Parathyroid adenoma (tissue), 2 donors: ENCODE measurements around the gene RASAL2.
"Not testable (repeated sequence)": the region's sequence is repeated elsewhere in the genome, so short reads cannot be mapped to it uniquely, and the experiment has no call there.

ENCODE experiments used
- H2AFZ ChIP-seq: fragments of 300-600 bp; sonication (generic); one replicate; pipeline ENCODE4 v1.7.0; 2017; ENCODE audit warnings: antibody characterized with exemption, mild to moderate bottlenecking
- H3K27ac ChIP-seq: fragments of 300-600 bp; sonication (generic); one replicate; pipeline ENCODE4 v1.7.0; 2017
- H3K27me3 ChIP-seq: fragments of 300-600 bp; sonication (generic); one replicate; pipeline ENCODE4 v1.7.0; 2017; ENCODE audit warnings: low read length; ENCODE audit not compliant: control insufficient read depth, insufficient read depth
- H3K36me3 ChIP-seq: fragments of 300-600 bp; sonication (generic); one replicate; pipeline ENCODE4 v1.7.0; 2017; ENCODE audit warnings: low read length; ENCODE audit not compliant: control insufficient read depth, insufficient read depth
- H3K4me1 ChIP-seq: fragments of 300-600 bp; sonication (generic); one replicate; pipeline ENCODE4 v1.7.0; 2017; ENCODE audit warnings: control low read depth
- H3K4me2 ChIP-seq: fragments of 300-600 bp; sonication (generic); one replicate; pipeline ENCODE4 v1.7.0; 2017; ENCODE audit warnings: low read length
- H3K4me3 ChIP-seq: fragments of 300-600 bp; sonication (generic); one replicate; pipeline ENCODE4 v1.7.0; 2017; ENCODE audit warnings: low read depth, low read length
- H3K79me2 ChIP-seq: fragments of 300-600 bp; sonication (generic); one replicate; pipeline ENCODE4 v1.7.0; 2017; ENCODE audit warnings: control low read depth
- H3K9ac ChIP-seq: fragments of 300-600 bp; sonication (generic); one replicate; pipeline ENCODE4 v1.7.0; 2017; ENCODE audit warnings: mild to moderate bottlenecking
- H3K9me3 ChIP-seq: fragments of 300-600 bp; sonication (generic); one replicate; pipeline ENCODE4 v1.7.0; 2017; ENCODE audit warnings: low read length; ENCODE audit not compliant: control insufficient read depth
- CTCF ChIP-seq: fragments of 300-600 bp; sonication (generic); IDR thresholded peaks from one replicate; pipeline ENCODE4 v1.7.0; 2017; ENCODE audit warnings: antibody characterized with exemption, mild to moderate bottlenecking
- donor health status: primary hyperparathyroidism.

The RASAL2 gene

GRCh38 chr1:178301141-178301540 is 207.2 kb downstream of the RASAL2 start:
- Histone ChIP-seq H3K4me2 (no peak overlapping the region), H2AFZ (no peak overlapping the region), H3K27me3 (no peaks in the 10 kb centered on the region), H3K36me3 (no peaks in the 10 kb centered on the region), H3K27ac (no peak overlapping the region), H3K79me2 (no peaks in the 10 kb centered on the region), H3K4me1 (peaks cover 2% of the 10 kb centered on the region), H3K4me3 (no peak overlapping the region), H3K9ac (no peak overlapping the region), H3K9me3 (no peaks in the 10 kb centered on the region)
- TF ChIP-seq CTCF, result no peak

- Histone ChIP-seq H3K79me2 (no peaks in the 10 kb centered on the region), H3K4me1 (no peaks in the 10 kb centered on the region), H3K4me2 (no peak overlapping the region), H3K27me3 (no peaks in the 10 kb centered on the region), H3K9ac (no peak overlapping the region), H2AFZ (no peak overlapping the region), H3K9me3 (no peaks in the 10 kb centered on the region), H3K27ac (no peak overlapping the region), H3K36me3 (no peaks in the 10 kb centered on the region), H3K4me3 (no peak overlapping the region)
- TF ChIP-seq CTCF, result no peak
Measured at GRCh38 chr1:178307264-178307663, 213.4 kb downstream of the RASAL2 start.

- no peaks in the 10 kb centered on the region for H3K27me3 ChIP-seq
- no peak overlapping the region for H3K27ac ChIP-seq
- no peak overlapping the region for H2AFZ ChIP-seq
- no peaks in the 10 kb centered on the region for H3K36me3 ChIP-seq
- no peak for TF ChIP-seq CTCF
- no peak overlapping the region for H3K9ac ChIP-seq
- H3K4me2 ChIP-seq, result no peak overlapping the region
- no peaks in the 10 kb centered on the region for H3K9me3 ChIP-seq
- no peak overlapping the region for H3K4me3 ChIP-seq
- H3K79me2 ChIP-seq, result no peaks in the 10 kb centered on the region
- no peaks in the 10 kb centered on the region for H3K4me1 ChIP-seq
Measured at GRCh38 chr1:178308438-178308837, 214.5 kb downstream of the RASAL2 start.

DNA sequence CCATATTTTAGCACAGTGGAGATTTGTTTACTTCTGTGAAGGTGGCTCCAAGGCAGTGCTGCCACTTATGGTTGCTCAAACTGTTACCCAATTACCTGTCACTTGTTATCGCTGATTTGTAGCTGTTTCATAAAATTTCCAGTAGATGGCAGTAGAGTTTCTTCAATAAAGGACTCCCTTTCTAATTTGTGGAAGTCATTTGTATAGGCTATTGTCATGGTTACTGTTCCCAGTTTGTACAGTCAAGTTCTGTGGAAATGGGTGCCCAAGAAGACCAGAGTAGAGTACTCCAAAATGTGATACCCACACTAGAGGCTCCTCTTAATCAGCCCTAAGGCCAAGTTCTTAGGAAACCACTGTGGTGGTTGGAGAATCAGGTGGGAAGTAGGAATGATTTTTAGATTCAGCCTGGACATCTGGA is 216.8 kb downstream of the RASAL2 start:
- no peaks in the 10 kb centered on the region for H3K4me1 ChIP-seq
- no peaks in the 10 kb centered on the region for H3K27me3 ChIP-seq
- no peak overlapping the region for H3K4me3 ChIP-seq
- H3K79me2 ChIP-seq, result no peaks in the 10 kb centered on the region
- H3K27ac ChIP-seq, result no peak overlapping the region
- no peaks in the 10 kb centered on the region for H3K36me3 ChIP-seq
- no peak overlapping the region for H3K4me2 ChIP-seq
- H3K9ac ChIP-seq, result no peak overlapping the region
- no peaks in the 10 kb centered on the region for H3K9me3 ChIP-seq
- peak; percentile 61 for TF ChIP-seq CTCF
- no peak overlapping the region for H2AFZ ChIP-seq

- Histone ChIP-seq H3K9me3 (no peaks in the 10 kb centered on the region), H3K9ac (no peak overlapping the region), H3K4me2 (no peak overlapping the region)
Measured at GRCh38 chr1:178311164-178311563, 217.3 kb downstream of the RASAL2 start.

GRCh38 chr1:178320280-178320982 is 226.5 kb downstream of the RASAL2 start:
- not testable (repeated sequence) for H3K27me3 ChIP-seq, H3K27ac ChIP-seq, H3K36me3 ChIP-seq, H3K9ac ChIP-seq, H3K79me2 ChIP-seq, H3K9me3 ChIP-seq, H2AFZ ChIP-seq, H3K4me1 ChIP-seq
- H3K4me3 ChIP-seq, result peak overlapping the region; percentile 51
- peak overlapping the region; percentile 75 for H3K4me2 ChIP-seq

More at GRCh38 chr1:178311164-178311563, 217.3 kb downstream of the RASAL2 start:
- H3K36me3 ChIP-seq, result no peaks in the 10 kb centered on the region
- no peaks in the 10 kb centered on the region for H3K79me2 ChIP-seq
- H3K4me1 ChIP-seq, result no peaks in the 10 kb centered on the region
- no peaks in the 10 kb centered on the region for H3K27me3 ChIP-seq
- no peak overlapping the region for H3K27ac ChIP-seq
- H3K4me3 ChIP-seq, result no peak overlapping the region
- TF ChIP-seq CTCF, result no peak
- no peak overlapping the region for H2AFZ ChIP-seq
